Astrocyte (in vitro differentiated cells and primary cell): ENCODE measurements around the gene SUV39H2. TPM values are rescaled to one million over a fixed set of nuclear protein-coding genes. Genes with fewer than 3 reads are reported as not detected.

ENCODE experiments used
- DNase-seq: peaks from one replicate; pipeline ENCODE4 v3.0.0-alpha.2; 2010; ENCODE audit warnings: low read depth
- FAIRE-seq: peaks from 2 replicates; lab custom pipeline; 2011; peaks lifted over from hg19 to GRCh38; lab: Jason Lieb, UNC
- H2AFZ ChIP-seq: 2 replicates; pipeline ENCODE4 v1.6.0; 2012; ENCODE audit warnings: low read depth, low read length, inconsistent platforms
- H3K27ac ChIP-seq: 2 replicates; pipeline ENCODE4 v1.5.1; 2011; ENCODE audit warnings: low read depth, low read length, inconsistent platforms
- H3K27me3 ChIP-seq: 2 replicates; pipeline ENCODE4 v1.6.0; 2011; ENCODE audit warnings: low read length, inconsistent platforms; ENCODE audit not compliant: insufficient read depth
- H3K36me3 ChIP-seq: 2 replicates; pipeline ENCODE4 v1.5.1; 2011; ENCODE audit warnings: low read length, inconsistent platforms; ENCODE audit not compliant: insufficient read depth
- H3K4me1 ChIP-seq: 2 replicates; pipeline ENCODE4 v1.5.1; 2011; ENCODE audit warnings: low read length, inconsistent platforms; ENCODE audit not compliant: insufficient read depth
- H3K4me2 ChIP-seq: 2 replicates; pipeline ENCODE4 v1.6.0; 2012; ENCODE audit warnings: low read length, inconsistent platforms
- H3K4me3 ChIP-seq: 2 replicates; pipeline ENCODE4 v1.5.1; 2011; ENCODE audit warnings: low read depth, mild to moderate bottlenecking, low read length, inconsistent platforms; ENCODE audit not compliant: insufficient read depth
- H3K79me2 ChIP-seq: 2 replicates; pipeline ENCODE4 v1.6.0; 2012; ENCODE audit warnings: mild to moderate bottlenecking, low read length, inconsistent platforms; ENCODE audit not compliant: insufficient read depth
- H3K9ac ChIP-seq: 2 replicates; pipeline ENCODE4 v1.6.0; 2012; ENCODE audit warnings: mild to moderate bottlenecking, low read length, inconsistent platforms
- H3K9me3 ChIP-seq: 2 replicates; pipeline ENCODE4 v1.5.1; 2012; ENCODE audit warnings: low read depth, mild to moderate bottlenecking, low read length, inconsistent platforms; ENCODE audit not compliant: insufficient read depth
- H4K20me1 ChIP-seq: 2 replicates; pipeline ENCODE4 v1.6.0; 2012; ENCODE audit warnings: low read length, inconsistent platforms; ENCODE audit not compliant: insufficient read depth
- H3K27ac Mint-ChIP-seq: one replicate; pipeline ENCODE4 v1.8.0; 2021; ENCODE audit warnings: mild to moderate bottlenecking, mixed read lengths; ENCODE audit not compliant: unreplicated experiment
- H3K27me3 Mint-ChIP-seq: one replicate; pipeline ENCODE4 v1.8.0; 2021; ENCODE audit warnings: low read depth, mixed read lengths; ENCODE audit not compliant: unreplicated experiment
- H3K36me3 Mint-ChIP-seq: one replicate; pipeline ENCODE4 v1.8.0; 2021; ENCODE audit warnings: low read depth, mixed read lengths; ENCODE audit not compliant: unreplicated experiment
- H3K4me1 Mint-ChIP-seq: one replicate; pipeline ENCODE4 v1.8.0; 2021; ENCODE audit warnings: low read depth, mixed read lengths; ENCODE audit not compliant: unreplicated experiment
- H3K4me3 Mint-ChIP-seq: one replicate; pipeline ENCODE4 v1.8.0; 2021; ENCODE audit warnings: mild to moderate bottlenecking, moderate library complexity, mixed read lengths; ENCODE audit not compliant: unreplicated experiment
- H3K9me3 Mint-ChIP-seq: one replicate; pipeline ENCODE4 v1.8.0; 2021; ENCODE audit warnings: mild to moderate bottlenecking, mixed read lengths; ENCODE audit not compliant: unreplicated experiment
- EZH2 ChIP-seq: IDR thresholded peaks from 2 replicates; pipeline ENCODE4 v1.6.1; 2012; ENCODE audit warnings: mild to moderate bottlenecking, low read length, inconsistent platforms; ENCODE audit not compliant: insufficient read depth
- total RNA-seq: library from RNA; stranded (reverse); gene quantifications from 2 replicates; pipeline ENCODE4 v1.2.1, GENCODE V29; 2021
- TF ChIP-seq, protein P1 (sequence below): IDR thresholded peaks from 2 replicates; pipeline ENCODE4 v1.5.1; 2011; ENCODE audit warnings: low read depth, mild to moderate bottlenecking, inconsistent platforms, low read length, moderate library complexity; ENCODE audit not compliant: insufficient read depth

Gene SUV39H2
- total RNA-seq, 1 donor from 2014 or later, result 10.6 TPM

DNA sequence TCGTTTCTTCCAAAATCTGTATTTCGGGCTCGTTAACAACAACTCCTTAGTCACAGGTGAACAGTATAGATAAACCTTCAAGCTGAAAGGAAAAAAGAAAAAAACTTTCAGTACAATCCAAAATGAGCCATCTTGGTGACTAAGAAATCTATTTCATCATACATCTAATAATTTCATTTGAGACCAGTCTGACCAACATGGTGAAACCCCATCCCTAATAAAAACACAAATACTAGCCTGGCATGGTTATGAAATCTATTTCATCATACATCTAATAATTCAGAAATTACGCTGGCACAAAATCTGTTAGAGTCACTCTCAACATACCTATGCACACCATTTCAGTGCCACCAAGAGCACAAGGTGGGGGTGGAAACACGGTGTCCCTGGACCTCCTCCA is 66.4 kb downstream of the SUV39H2 start:
- no peak overlapping the region for H3K4me3 ChIP-seq
- FAIRE-seq (no peak), DNase-seq (no peak)
- H3K27ac ChIP-seq, result no peak overlapping the region
- peaks cover 2% of the 10 kb centered on the region for H3K4me1 Mint-ChIP-seq
- peaks cover 11% of the 10 kb centered on the region for H3K36me3 Mint-ChIP-seq
- no peaks in the 10 kb centered on the region for H3K27me3 ChIP-seq
- H3K9me3 Mint-ChIP-seq, result no peaks in the 10 kb centered on the region
- no peak overlapping the region for H3K4me3 Mint-ChIP-seq
- H3K9me3 ChIP-seq, result no peaks in the 10 kb centered on the region
- H3K27me3 Mint-ChIP-seq, result no peaks in the 10 kb centered on the region
- no peak overlapping the region for H3K4me2 ChIP-seq
- TF ChIP-seq EZH2, result no peak
- TF ChIP-seq, protein P1, sequence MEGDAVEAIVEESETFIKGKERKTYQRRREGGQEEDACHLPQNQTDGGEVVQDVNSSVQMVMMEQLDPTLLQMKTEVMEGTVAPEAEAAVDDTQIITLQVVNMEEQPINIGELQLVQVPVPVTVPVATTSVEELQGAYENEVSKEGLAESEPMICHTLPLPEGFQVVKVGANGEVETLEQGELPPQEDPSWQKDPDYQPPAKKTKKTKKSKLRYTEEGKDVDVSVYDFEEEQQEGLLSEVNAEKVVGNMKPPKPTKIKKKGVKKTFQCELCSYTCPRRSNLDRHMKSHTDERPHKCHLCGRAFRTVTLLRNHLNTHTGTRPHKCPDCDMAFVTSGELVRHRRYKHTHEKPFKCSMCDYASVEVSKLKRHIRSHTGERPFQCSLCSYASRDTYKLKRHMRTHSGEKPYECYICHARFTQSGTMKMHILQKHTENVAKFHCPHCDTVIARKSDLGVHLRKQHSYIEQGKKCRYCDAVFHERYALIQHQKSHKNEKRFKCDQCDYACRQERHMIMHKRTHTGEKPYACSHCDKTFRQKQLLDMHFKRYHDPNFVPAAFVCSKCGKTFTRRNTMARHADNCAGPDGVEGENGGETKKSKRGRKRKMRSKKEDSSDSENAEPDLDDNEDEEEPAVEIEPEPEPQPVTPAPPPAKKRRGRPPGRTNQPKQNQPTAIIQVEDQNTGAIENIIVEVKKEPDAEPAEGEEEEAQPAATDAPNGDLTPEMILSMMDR, result no peak
- H2AFZ ChIP-seq, result no peak overlapping the region
- peaks cover 21% of the 10 kb centered on the region for H3K36me3 ChIP-seq
- no peak overlapping the region for H3K9ac ChIP-seq
- H3K27ac Mint-ChIP-seq, result no peak overlapping the region
- H4K20me1 ChIP-seq, result peaks cover 7% of the 10 kb centered on the region
- H3K4me1 ChIP-seq, result no peaks in the 10 kb centered on the region
- H3K79me2 ChIP-seq, result peaks cover 31% of the 10 kb centered on the region

DNA sequence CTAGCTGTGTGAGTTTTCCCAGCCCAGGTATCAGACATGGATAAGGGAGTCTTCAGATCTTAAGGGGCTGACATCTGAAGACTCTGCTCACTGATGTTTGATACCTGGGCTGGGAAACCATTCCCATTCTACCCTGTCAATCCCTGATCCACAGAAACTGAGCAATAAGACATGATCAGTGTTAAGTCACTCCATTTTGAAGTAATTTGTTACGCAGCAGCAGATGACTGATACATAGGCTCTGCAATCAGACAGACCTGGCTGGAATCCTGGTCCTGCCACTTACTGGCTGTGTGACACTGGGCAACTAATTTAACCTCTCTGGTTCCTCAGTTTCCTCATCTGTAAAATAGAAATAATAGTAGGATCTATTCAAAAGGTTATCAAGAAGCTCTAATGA is 68.6 kb downstream of the SUV39H2 start:
- Histone ChIP-seq H3K4me2 (no peak overlapping the region), H3K36me3 (peaks cover 21% of the 10 kb centered on the region), H3K27ac (no peak overlapping the region), H4K20me1 (peaks cover 24% of the 10 kb centered on the region), H3K79me2 (peaks cover 52% of the 10 kb centered on the region), H3K4me1 (no peaks in the 10 kb centered on the region), H3K9ac (no peak overlapping the region), H2AFZ (no peak overlapping the region), H3K9me3 (no peaks in the 10 kb centered on the region), H3K4me3 (no peak overlapping the region), H3K27me3 (no peaks in the 10 kb centered on the region)
- Mint-ChIP-seq H3K4me1 (peaks cover 2% of the 10 kb centered on the region), H3K27me3 (no peaks in the 10 kb centered on the region), H3K9me3 (no peaks in the 10 kb centered on the region), H3K4me3 (no peak overlapping the region), H3K36me3 (peaks cover 11% of the 10 kb centered on the region), H3K27ac (no peak overlapping the region)
- no peak for TF ChIP-seq EZH2
- TF ChIP-seq, protein P1, result no peak
- DNase-seq (no peak), FAIRE-seq (no peak)

DNA sequence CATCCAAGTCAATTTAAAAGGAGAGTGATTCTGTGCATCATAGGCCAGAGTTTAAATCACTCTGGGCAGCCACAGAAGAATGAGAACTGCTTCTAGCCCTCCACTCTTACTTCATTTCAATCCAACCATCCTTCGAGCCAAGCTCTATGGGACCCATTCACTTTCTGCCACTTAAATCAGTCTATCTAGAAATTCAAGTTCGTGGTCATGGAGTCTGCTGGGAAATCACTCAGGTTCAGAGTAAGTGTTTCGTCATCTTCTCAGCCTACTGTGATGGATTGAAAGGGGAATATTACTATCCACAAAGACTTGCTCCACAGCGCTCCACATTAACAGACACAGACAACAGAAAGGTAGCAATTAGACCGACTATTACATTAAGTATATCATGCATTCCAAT is 70.6 kb downstream of the SUV39H2 start:
- H4K20me1 ChIP-seq, result peaks cover 24% of the 10 kb centered on the region
- Mint-ChIP-seq H3K27ac (no peak overlapping the region), H3K4me3 (no peak overlapping the region), H3K36me3 (peaks cover 11% of the 10 kb centered on the region), H3K27me3 (no peaks in the 10 kb centered on the region), H3K9me3 (no peaks in the 10 kb centered on the region), H3K4me1 (peaks cover 2% of the 10 kb centered on the region)
- peaks cover 8% of the 10 kb centered on the region for H3K4me1 ChIP-seq
- H3K27ac ChIP-seq, result no peak overlapping the region
- TF ChIP-seq EZH2, result no peak
- TF ChIP-seq, protein P1, result no peak
- FAIRE-seq (no peak), DNase-seq (no peak)
- no peak overlapping the region for H3K4me3 ChIP-seq
- H3K4me2 ChIP-seq, result no peak overlapping the region
- H3K9ac ChIP-seq, result no peak overlapping the region
- no peak overlapping the region for H2AFZ ChIP-seq
- H3K36me3 ChIP-seq, result peaks cover 21% of the 10 kb centered on the region
- H3K79me2 ChIP-seq, result peaks cover 67% of the 10 kb centered on the region
- H3K9me3 ChIP-seq, result no peaks in the 10 kb centered on the region
- no peaks in the 10 kb centered on the region for H3K27me3 ChIP-seq
